ENCODE data around the gene PER1. TPM values are rescaled to one million over a fixed set of nuclear protein-coding genes. Genes with fewer than 3 reads are reported as not detected.

PER1 gene
- total and polyA plus RNA-seq, 2 of the 13 experiments (the other 11 are each of a cell fraction or from before 2014, with no cell fraction given) = 2.6 to 3.6 TPM

GRCh38 chr17:8153957-8154607, 1.9 kb upstream of the PER1 start (continued):
- TF ChIP-seq AFF4 (CRISPR knock-in tag; IDR thresholded peaks at IDR 0.05) (no peak), GLMP (CRISPR knock-in tag; IDR thresholded peaks at IDR 0.05; ENCODE audit: borderline replicate concordance) (no peak), ZNF768 (CRISPR knock-in tag; IDR thresholded peaks at IDR 0.05) (peak; percentile 39; the same call in 1 of the 2 replicates), ZNF512B (CRISPR knock-in tag; IDR thresholded peaks at IDR 0.05; ENCODE audit: borderline replicate concordance) (0 out of 2 replicates have a peak, but pooled peaks have one; percentile 13), MZF1 (CRISPR knock-in tag; IDR thresholded peaks at IDR 0.05; ENCODE audit: borderline replicate concordance) (no peak), FOXO1 (CRISPR knock-in tag; IDR thresholded peaks at IDR 0.05) (no peak), ZNF468 (CRISPR knock-in tag; IDR thresholded peaks at IDR 0.05) (no peak), ATF1 (CRISPR knock-in tag; IDR thresholded peaks at IDR 0.05) (peak; percentile 74), RXRA (CRISPR knock-in tag; IDR thresholded peaks at IDR 0.05) (0 out of 2 replicates have a peak, but pooled peaks have one; percentile 6), KDM4B (CRISPR knock-in tag; IDR thresholded peaks at IDR 0.05) (0 out of 2 replicates have a peak, but pooled peaks have one; percentile 61), ZSCAN31 (CRISPR knock-in tag; IDR thresholded peaks at IDR 0.05; ENCODE audit: low read depth) (peak; percentile 52; the same call in 1 of the 2 replicates), ZNF17 (CRISPR knock-in tag; IDR thresholded peaks at IDR 0.05) (no peak), ZNF703 (CRISPR knock-in tag; IDR thresholded peaks at IDR 0.05; ENCODE audit: borderline replicate concordance) (no peak), PCBP2 (optimal IDR thresholded peaks at IDR 0.05; ENCODE audit: low read depth, low read length, poor library complexity, severe bottlenecking) (no peak), ZNF382 (CRISPR knock-in tag; IDR thresholded peaks at IDR 0.05; ENCODE audit: borderline replicate concordance) (no peak), BCL6 (CRISPR knock-in tag; IDR thresholded peaks at IDR 0.05) (peak; percentile 95), MAZ (IDR thresholded peaks at IDR 0.05; ENCODE audit: borderline replicate concordance, low read depth, low read length) (peak; percentile 80; the same call in 1 of the 2 replicates), MAZ (CRISPR knock-in tag; IDR thresholded peaks at IDR 0.05; ENCODE audit: low read depth) (peak; percentile 28; the same call in 1 of the 2 replicates), KMT2B (CRISPR knock-in tag; IDR thresholded peaks at IDR 0.05) (peak; percentile 30; the same call in 1 of the 2 replicates), ZNF263 (CRISPR knock-in tag; IDR thresholded peaks at IDR 0.05) (no peak), ADNP (CRISPR knock-in tag; IDR thresholded peaks at IDR 0.05) (0 out of 2 replicates have a peak, but pooled peaks have one; percentile 7), BHLHE40 (IDR thresholded peaks at IDR 0.05; ENCODE audit: low read length) (no peak), ZNF580 (CRISPR knock-in tag; IDR thresholded peaks at IDR 0.05; ENCODE audit: borderline replicate concordance, low read depth) (no peak)

All from HepG2 (cell line).